CD14-positive monocyte (primary cell): Measurements from ENCODE around the gene TMPRSS11D. TPM values are rescaled to one million over a fixed set of nuclear protein-coding genes. Genes with fewer than 3 reads are reported as not detected.

Source experiments
- DNase-seq, 3 donors: peaks; one replicate each; pipeline ENCODE4 v3.0.0-alpha.2; 2011 to 2022
- H2AFZ ChIP-seq: 2 replicates; pipeline ENCODE4 v1.6.0; 2012; ENCODE audit warnings: mild to moderate bottlenecking, low read depth, low read length, inconsistent platforms; ENCODE audit not compliant: insufficient read depth, poor library complexity, severe bottlenecking
- H3K27ac ChIP-seq, 2 donors: 1 replicate in 1 of 2; 2 replicates in 1 of 2; pipeline ENCODE4 v1.5.1; 2012 to 2013; ENCODE audit warnings: low read length in 2 of 2, control low read depth in 1 of 2, inconsistent platforms in 1 of 2, low read depth in 1 of 2, mild to moderate bottlenecking in 1 of 2
- H3K27me3 ChIP-seq, 2 donors: one replicate each; pipeline versions ENCODE4 v1.6.0 to v1.6.1; 2011 to 2013; ENCODE audit warnings: low read length in 2 of 2; ENCODE audit not compliant: control insufficient read depth in 2 of 2, insufficient read depth in 2 of 2
- H3K36me3 ChIP-seq, 2 donors: replicated peaks in 1 of 2; 1 replicate in 1 of 2; 2 replicates in 1 of 2; pipeline versions ENCODE4 v1.5.1 to v1.6.1; 2012 to 2013; ENCODE audit warnings: low read length in 2 of 2, control low read depth in 1 of 2, inconsistent platforms in 1 of 2, mild to moderate bottlenecking in 1 of 2; ENCODE audit not compliant: insufficient read depth in 2 of 2, control insufficient read depth in 1 of 2
- H3K4me1 ChIP-seq, 2 donors: 1 replicate in 1 of 2; 2 replicates in 1 of 2; pipeline versions ENCODE4 v1.5.1 to v1.6.1; 2012 to 2013; ENCODE audit warnings: low read length in 2 of 2, control low read depth in 1 of 2, inconsistent platforms in 1 of 2, mild to moderate bottlenecking in 1 of 2, moderate library complexity in 1 of 2; ENCODE audit not compliant: insufficient read depth in 2 of 2, control insufficient read depth in 1 of 2
- H3K4me2 ChIP-seq: replicated peaks from 2 replicates; pipeline ENCODE3; 2012; ENCODE audit warnings: low read length, moderate library complexity, mild to moderate bottlenecking; ENCODE audit not compliant: poor library complexity, severe bottlenecking; ENCODE audit errors: extremely low read depth
- H3K4me3 ChIP-seq, 3 experiments: fragments of 200-600 bp in 1 of 3; sonication (generic) in 1 of 3; replicated peaks in 1 of 3; 1 replicate in 2 of 3; 2 replicates in 1 of 3; pipeline ENCODE4 v1.5.1; 2011 to 2013; ENCODE audit warnings: low read length in 3 of 3, mild to moderate bottlenecking in 3 of 3, control low read depth in 2 of 3, low read depth in 2 of 3, inconsistent platforms in 1 of 3, moderate library complexity in 1 of 3
- H3K79me2 ChIP-seq: 2 replicates; pipeline ENCODE4 v1.6.0; 2012; ENCODE audit warnings: mild to moderate bottlenecking, control low read depth, inconsistent platforms, low read length, moderate library complexity; ENCODE audit not compliant: insufficient read depth
- H3K9ac ChIP-seq: 2 replicates; pipeline ENCODE4 v1.6.0; 2017; ENCODE audit warnings: low read length, mild to moderate bottlenecking; ENCODE audit not compliant: insufficient read depth, poor library complexity, severe bottlenecking
- H3K9me3 ChIP-seq, 2 donors: replicated peaks in 1 of 2; 1 replicate in 1 of 2; 2 replicates in 1 of 2; pipeline versions ENCODE4 v1.5.1 to v1.6.1; 2012 to 2013; ENCODE audit warnings: low read length in 2 of 2, control low read depth in 1 of 2; ENCODE audit not compliant: control insufficient read depth in 1 of 2, insufficient read depth in 1 of 2
- H4K20me1 ChIP-seq: 2 replicates; pipeline ENCODE4 v1.6.0; 2012; ENCODE audit warnings: mild to moderate bottlenecking, low read length, control low read depth, moderate library complexity; ENCODE audit not compliant: insufficient read depth
- H3K27ac Mint-ChIP-seq, 7 donors: one replicate each; pipeline ENCODE4 v1.8.0; 2020; ENCODE audit warnings: mild to moderate bottlenecking in 7 of 7, mixed read lengths in 7 of 7, moderate library complexity in 6 of 7, inconsistent platforms in 2 of 7
- H3K27me3 Mint-ChIP-seq, 3 donors: one replicate each; pipeline ENCODE4 v1.8.0; 2021 to 2022; ENCODE audit warnings: low read depth in 3 of 3, mild to moderate bottlenecking in 3 of 3, mixed read lengths in 3 of 3, moderate library complexity in 3 of 3, inconsistent platforms in 1 of 3
- H3K36me3 Mint-ChIP-seq, 2 donors: one replicate each; pipeline ENCODE4 v1.8.0; 2020; ENCODE audit warnings: mixed read lengths in 2 of 2, inconsistent platforms in 1 of 2, mild to moderate bottlenecking in 1 of 2
- H3K4me1 Mint-ChIP-seq: one replicate; pipeline ENCODE4 v1.8.0; 2020; ENCODE audit warnings: mild to moderate bottlenecking, mixed read lengths
- H3K4me3 Mint-ChIP-seq, 2 donors: one replicate each; pipeline ENCODE4 v1.8.0; 2020; ENCODE audit warnings: mild to moderate bottlenecking in 2 of 2, mixed read lengths in 2 of 2, moderate library complexity in 1 of 2
- H3K9me3 Mint-ChIP-seq, 7 donors: one replicate each; pipeline ENCODE4 v1.8.0; 2020 to 2022; ENCODE audit warnings: mixed read lengths in 7 of 7, mild to moderate bottlenecking in 6 of 7, moderate library complexity in 6 of 7, inconsistent platforms in 2 of 7
- WGBS: methylation state at CpG from one replicate; pipeline ENCODE4 v1.1.5; 2013; ENCODE audit warnings: missing lambda C conversion rate; ENCODE audit not compliant: insufficient coverage; 5-methylcytosine and 5-hydroxymethylcytosine counted together
- intact Hi-C, 2 donors: fragments of 100-400 bp; cut with micrococcal nuclease; formaldehyde crosslinking; loops; one replicate each; pipeline versions ENCODE4 v1.15.0 to v1.15.1; 2023
- polyA plus RNA-seq, 3 donors: library from polyadenylated mRNA; depleted of rRNA in 1 of 3; unstranded in 2 of 3; stranded (reverse) in 1 of 3; fragments of 300-500 nt in 2 of 3; fragments of >200 nt in 1 of 3; fragmentation: Illumina TruSeq in 2 of 3; gene quantifications; 1 replicate in 2 of 3; 2 replicates in 1 of 3; pipeline ENCODE4 v1.2.3, GENCODE V29; 2012 to 2021
- TF ChIP-seq, protein P1 (sequence below): fragments of 200-600 bp; IDR thresholded peaks from one replicate; pipeline ENCODE4 v1.8.0; 2022; ENCODE audit warnings: antibody characterized with exemption, mild to moderate bottlenecking

TMPRSS11D gene
- polyA plus RNA-seq, 3 donors, result not detected

DNA sequence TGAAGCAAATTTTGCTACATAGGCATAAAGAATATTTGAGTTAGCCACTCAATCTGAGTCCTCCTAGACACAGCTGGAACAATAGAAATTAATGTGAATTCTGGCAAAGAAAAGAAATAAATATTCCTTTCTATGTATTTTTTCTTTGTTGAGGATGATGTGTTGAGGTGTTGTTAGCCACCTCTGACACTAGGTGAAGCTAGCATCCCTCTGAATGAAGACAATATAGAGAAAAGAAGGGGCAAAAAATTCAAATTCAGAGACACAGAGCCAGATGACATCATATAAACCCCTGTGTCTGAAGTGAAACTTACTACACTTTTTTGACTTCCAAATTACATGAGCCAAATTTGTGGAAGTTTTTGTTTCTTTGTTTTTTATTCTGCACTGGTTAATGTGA is 34.6 kb upstream of the TMPRSS11D start:
- Histone ChIP-seq H3K27me3 (no peaks in the 10 kb centered on the region), H3K9ac (no peak overlapping the region), H3K79me2 (no peaks in the 10 kb centered on the region), H3K4me3 (no peak overlapping the region), H4K20me1 (no peaks in the 10 kb centered on the region), H2AFZ (no peak overlapping the region), H3K27ac (no peak overlapping the region), H3K4me1 (no peaks in the 10 kb centered on the region), H3K36me3 (no peaks in the 10 kb centered on the region), H3K9me3 (no peaks in the 10 kb centered on the region), H3K4me2 (no peak overlapping the region)
- Mint-ChIP-seq H3K36me3 (no peaks in the 10 kb centered on the region), H3K27ac (no peak overlapping the region), H3K4me1 (no peaks in the 10 kb centered on the region), H3K4me3 (no peak overlapping the region), H3K9me3 (no peaks in the 10 kb centered on the region), H3K27me3 (peaks cover 0 to 2% (median 0%) of the 10 kb centered on the region in 3 donors)
- intact Hi-C loops, result no loop called here
- no peak for DNase-seq
- TF ChIP-seq, protein P1, sequence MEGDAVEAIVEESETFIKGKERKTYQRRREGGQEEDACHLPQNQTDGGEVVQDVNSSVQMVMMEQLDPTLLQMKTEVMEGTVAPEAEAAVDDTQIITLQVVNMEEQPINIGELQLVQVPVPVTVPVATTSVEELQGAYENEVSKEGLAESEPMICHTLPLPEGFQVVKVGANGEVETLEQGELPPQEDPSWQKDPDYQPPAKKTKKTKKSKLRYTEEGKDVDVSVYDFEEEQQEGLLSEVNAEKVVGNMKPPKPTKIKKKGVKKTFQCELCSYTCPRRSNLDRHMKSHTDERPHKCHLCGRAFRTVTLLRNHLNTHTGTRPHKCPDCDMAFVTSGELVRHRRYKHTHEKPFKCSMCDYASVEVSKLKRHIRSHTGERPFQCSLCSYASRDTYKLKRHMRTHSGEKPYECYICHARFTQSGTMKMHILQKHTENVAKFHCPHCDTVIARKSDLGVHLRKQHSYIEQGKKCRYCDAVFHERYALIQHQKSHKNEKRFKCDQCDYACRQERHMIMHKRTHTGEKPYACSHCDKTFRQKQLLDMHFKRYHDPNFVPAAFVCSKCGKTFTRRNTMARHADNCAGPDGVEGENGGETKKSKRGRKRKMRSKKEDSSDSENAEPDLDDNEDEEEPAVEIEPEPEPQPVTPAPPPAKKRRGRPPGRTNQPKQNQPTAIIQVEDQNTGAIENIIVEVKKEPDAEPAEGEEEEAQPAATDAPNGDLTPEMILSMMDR, result no peak

DNA sequence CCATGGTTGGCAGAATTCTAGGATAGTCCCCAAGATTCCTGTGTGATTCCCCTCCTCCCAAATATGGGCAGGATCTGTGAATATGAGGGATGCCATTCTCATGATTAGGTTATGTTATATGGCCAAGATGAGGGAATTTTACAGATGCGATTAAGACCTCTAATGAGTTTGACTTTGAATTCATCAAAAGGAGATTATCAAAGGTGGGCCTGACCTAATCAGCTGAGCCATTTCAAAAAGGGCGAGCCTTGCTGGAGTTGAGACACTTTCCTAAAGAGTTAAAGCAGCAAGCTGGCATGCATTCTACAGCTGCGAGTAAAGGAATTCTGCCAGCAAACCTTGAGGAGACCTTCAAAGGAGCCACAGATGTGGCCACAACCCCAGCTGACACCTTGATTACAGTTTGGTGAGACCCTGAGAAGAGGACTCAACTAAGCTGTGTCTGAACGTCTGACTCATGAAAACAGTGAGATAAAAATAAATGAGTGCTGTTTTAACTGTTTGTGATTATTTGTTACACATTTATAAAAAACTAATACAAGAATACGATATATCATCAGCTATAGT is 31.7 kb upstream of the TMPRSS11D start:
- H3K36me3 ChIP-seq, result no peaks in the 10 kb centered on the region
- no peak overlapping the region for H3K9ac ChIP-seq
- Mint-ChIP-seq H3K4me3 (no peak overlapping the region), H3K4me1 (no peaks in the 10 kb centered on the region), H3K27ac (no peak overlapping the region), H3K36me3 (no peaks in the 10 kb centered on the region), H3K27me3 (peaks cover 0 to 5% (median 0%) of the 10 kb centered on the region in 3 donors), H3K9me3 (no peaks in the 10 kb centered on the region)
- 100% methylated on average over 3 of the region's 5 CpGs for WGBS
- no peaks in the 10 kb centered on the region for H3K27me3 ChIP-seq
- no peaks in the 10 kb centered on the region for H3K9me3 ChIP-seq
- H2AFZ ChIP-seq, result no peak overlapping the region
- TF ChIP-seq, protein P1, result no peak
- intact Hi-C loops, result no loop called here
- H3K79me2 ChIP-seq, result no peaks in the 10 kb centered on the region
- no peak overlapping the region for H3K27ac ChIP-seq
- H4K20me1 ChIP-seq, result no peaks in the 10 kb centered on the region
- no peak overlapping the region for H3K4me2 ChIP-seq
- DNase-seq, result no peak
- H3K4me3 ChIP-seq, result no peak overlapping the region
- no peaks in the 10 kb centered on the region for H3K4me1 ChIP-seq
